Lower lobe of right lung (tissue), 2 donors: ENCODE results near the gene DUSP1. TPM values are rescaled to one million over a fixed set of nuclear protein-coding genes. Genes with fewer than 3 reads are reported as not detected.

ENCODE experiments used
- ATAC-seq, 2 donors: fragments of 200-7000 bp; cut with Tn5 transposase; one replicate each; pipeline ENCODE4 v1.9.1; 2020 to 2022; ENCODE audit warnings: mild to moderate bottlenecking in 2 of 2, moderate library complexity in 2 of 2
- DNase-seq: peaks from one replicate; pipeline ENCODE4 v3.0.0-alpha.2; 2020
- H3K27ac ChIP-seq: fragments of 200-600 bp; one replicate; pipeline ENCODE4 v1.8.0; 2022
- H3K27me3 ChIP-seq: fragments of 200-600 bp; one replicate; pipeline ENCODE4 v1.8.0; 2022; ENCODE audit warnings: low read depth
- H3K36me3 ChIP-seq: fragments of 200-600 bp; one replicate; pipeline ENCODE4 v1.8.0; 2022; ENCODE audit warnings: mild to moderate bottlenecking
- H3K4me1 ChIP-seq: fragments of 200-600 bp; one replicate; pipeline ENCODE4 v1.8.0; 2022
- H3K4me3 ChIP-seq: fragments of 200-600 bp; one replicate; pipeline ENCODE4 v1.8.0; 2022; ENCODE audit warnings: mild to moderate bottlenecking
- H3K9me3 ChIP-seq: fragments of 200-600 bp; one replicate; pipeline ENCODE4 v1.8.0; 2022
- intact Hi-C: fragments of 100-400 bp; cut with DNase I; formaldehyde crosslinking; loops from one replicate; pipeline ENCODE4 v1.11.0; 2022
- total RNA-seq: library from RNA; stranded (reverse); fragmentation: NEBNext Ultra II Directional; extraction: Animal tissue kit (Norgen Biotek cat#: 25700); gene quantifications from one replicate; pipeline ENCODE4 v1.2.1, GENCODE V29; 2021
- TF ChIP-seq, protein P1 (sequence below): fragments of 200-600 bp; IDR thresholded peaks from one replicate; pipeline ENCODE4 v1.8.0; 2022; ENCODE audit warnings: antibody characterized with exemption, mild to moderate bottlenecking
- donor health status: DM: no; HTN: yes; CAD: no; lungs with severe emphysema.

Gene DUSP1
- total RNA-seq, 1 donor from 2014 or later: 367 TPM

DNA sequence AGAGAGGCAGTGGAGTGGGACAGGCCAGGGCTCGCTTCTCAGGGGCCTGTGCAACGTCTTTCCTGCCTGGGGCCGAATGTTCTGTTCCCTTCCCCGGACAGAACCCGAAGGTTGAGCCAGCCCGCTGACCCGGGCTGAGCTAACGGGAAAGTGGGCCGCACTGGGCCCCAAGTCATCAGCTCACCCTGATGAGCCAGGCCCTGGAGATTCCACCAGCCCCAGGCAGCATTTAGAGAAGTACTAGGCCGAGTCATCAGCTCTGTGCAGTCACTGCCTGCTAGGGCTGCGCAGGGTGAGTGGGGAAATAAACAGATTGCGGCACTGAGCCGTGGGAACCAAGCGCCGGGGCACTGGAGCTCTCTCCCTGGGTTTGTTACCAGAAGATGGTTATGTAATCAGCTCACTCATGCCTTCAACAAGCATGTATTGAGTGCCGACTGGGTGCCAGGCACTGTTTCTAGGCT, 29.1 kb upstream of the DUSP1 start:
- Histone ChIP-seq H3K36me3 (no peaks in the 10 kb centered on the region), H3K9me3 (no peaks in the 10 kb centered on the region), H3K27ac (peak overlapping the region; percentile 84), H3K4me1 (peaks cover 56% of the 10 kb centered on the region), H3K27me3 (no peaks in the 10 kb centered on the region), H3K4me3 (no peak overlapping the region)
- intact Hi-C loops: no loop called here
- TF ChIP-seq, protein P1, sequence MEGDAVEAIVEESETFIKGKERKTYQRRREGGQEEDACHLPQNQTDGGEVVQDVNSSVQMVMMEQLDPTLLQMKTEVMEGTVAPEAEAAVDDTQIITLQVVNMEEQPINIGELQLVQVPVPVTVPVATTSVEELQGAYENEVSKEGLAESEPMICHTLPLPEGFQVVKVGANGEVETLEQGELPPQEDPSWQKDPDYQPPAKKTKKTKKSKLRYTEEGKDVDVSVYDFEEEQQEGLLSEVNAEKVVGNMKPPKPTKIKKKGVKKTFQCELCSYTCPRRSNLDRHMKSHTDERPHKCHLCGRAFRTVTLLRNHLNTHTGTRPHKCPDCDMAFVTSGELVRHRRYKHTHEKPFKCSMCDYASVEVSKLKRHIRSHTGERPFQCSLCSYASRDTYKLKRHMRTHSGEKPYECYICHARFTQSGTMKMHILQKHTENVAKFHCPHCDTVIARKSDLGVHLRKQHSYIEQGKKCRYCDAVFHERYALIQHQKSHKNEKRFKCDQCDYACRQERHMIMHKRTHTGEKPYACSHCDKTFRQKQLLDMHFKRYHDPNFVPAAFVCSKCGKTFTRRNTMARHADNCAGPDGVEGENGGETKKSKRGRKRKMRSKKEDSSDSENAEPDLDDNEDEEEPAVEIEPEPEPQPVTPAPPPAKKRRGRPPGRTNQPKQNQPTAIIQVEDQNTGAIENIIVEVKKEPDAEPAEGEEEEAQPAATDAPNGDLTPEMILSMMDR: no peak
- DNase-seq: peak; percentile 92
- peak; percentile 89 to 90 for ATAC-seq

DNA sequence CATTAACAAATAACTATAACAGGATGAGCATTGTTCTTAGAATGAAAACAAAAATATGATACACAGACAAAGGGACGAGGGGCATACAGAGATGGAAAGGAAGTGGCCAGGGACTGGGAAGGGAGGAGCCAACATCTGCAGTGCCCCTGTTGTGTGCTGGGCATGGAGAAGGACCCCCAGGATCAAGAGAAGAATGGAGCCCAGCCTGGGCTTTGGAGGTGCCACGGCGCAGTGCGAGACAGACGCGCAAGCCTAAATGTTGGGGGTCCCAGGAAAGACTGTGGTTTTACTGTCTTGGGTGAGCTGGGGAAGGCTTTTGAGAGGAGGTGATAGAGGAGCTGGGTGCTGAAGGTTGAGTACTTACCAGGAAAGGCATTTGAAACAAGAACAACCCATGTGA, 28.4 kb upstream of the DUSP1 start:
- intact Hi-C loops: no loop called here
- Histone ChIP-seq H3K9me3 (no peaks in the 10 kb centered on the region), H3K4me1 (peaks cover 63% of the 10 kb centered on the region), H3K27ac (peak overlapping the region; percentile 84), H3K36me3 (no peaks in the 10 kb centered on the region), H3K4me3 (no peak overlapping the region), H3K27me3 (no peaks in the 10 kb centered on the region)
- TF ChIP-seq, protein P1: no peak
- DNase-seq (no peak), ATAC-seq (no peak)

GRCh38 chr5:172798422-172799215, 27.6 kb upstream of the DUSP1 start:
- DNase-seq (no peak), ATAC-seq (peak; percentile 41 to 53)
- Histone ChIP-seq H3K36me3 (no peaks in the 10 kb centered on the region), H3K27ac (peak overlapping the region; percentile 84), H3K9me3 (no peaks in the 10 kb centered on the region), H3K4me3 (no peak overlapping the region), H3K4me1 (peaks cover 71% of the 10 kb centered on the region), H3K27me3 (no peaks in the 10 kb centered on the region)
- intact Hi-C loops: no loop called here
- TF ChIP-seq, protein P1: no peak

- Histone ChIP-seq H3K36me3 (no peaks in the 10 kb centered on the region), H3K27me3 (no peaks in the 10 kb centered on the region), H3K4me1 (peaks cover 80% of the 10 kb centered on the region), H3K4me3 (no peak overlapping the region), H3K9me3 (no peaks in the 10 kb centered on the region), H3K27ac (peak overlapping the region; percentile 84)
- TF ChIP-seq, protein P1: no peak
- intact Hi-C loops: no loop called here
- ATAC-seq (no peak), DNase-seq (no peak)
Measured at GRCh38 chr5:172797771-172798191, 26.8 kb upstream of the DUSP1 start.

GRCh38 chr5:172796306-172796705, 25.3 kb upstream of the DUSP1 start:
- ATAC-seq: no peak
- no peaks in the 10 kb centered on the region for H3K36me3 ChIP-seq
- DNase-seq: peak; percentile 23
- peaks cover 77% of the 10 kb centered on the region for H3K4me1 ChIP-seq
- H3K27ac ChIP-seq: peak overlapping the region; percentile 70
- H3K27me3 ChIP-seq: no peaks in the 10 kb centered on the region
- no peak overlapping the region for H3K4me3 ChIP-seq
- intact Hi-C loops: no loop called here
- TF ChIP-seq, protein P1: no peak
- no peaks in the 10 kb centered on the region for H3K9me3 ChIP-seq
